Prostate gland (tissue), 2 donors: ENCODE data around the gene ART1. TPM values are rescaled to one million over a fixed set of nuclear protein-coding genes. Genes with fewer than 3 reads are reported as not detected.

ENCODE experiments used
- DNase-seq: peaks from one replicate; pipeline ENCODE4 v3.0.0-alpha.2; 2019; ENCODE audit warnings: low spot score
- H3K27ac ChIP-seq, 2 donors: fragments of 200-600 bp; sonication (generic); 2 replicates each; pipeline ENCODE4 v1.5.1; 2017 to 2019
- H3K27me3 ChIP-seq: fragments of 200-600 bp; sonication (generic); replicated peaks from 2 replicates; pipeline ENCODE4 v1.5.1; 2019; ENCODE audit not compliant: insufficient read depth
- H3K36me3 ChIP-seq, 2 donors: fragments of 200-600 bp; sonication (generic); 1 replicate in 1 of 2; 2 replicates in 1 of 2; pipeline versions ENCODE4 v1.5.1 to v1.8.1; 2017 to 2019
- H3K4me1 ChIP-seq: fragments of 200-600 bp; sonication (generic); replicated peaks from 2 replicates; pipeline ENCODE4 v1.5.1; 2019
- H3K4me3 ChIP-seq, 2 donors: fragments of 200-600 bp; sonication (generic); 2 replicates each; pipeline ENCODE4 v1.5.1; 2017 to 2019
- H3K9me3 ChIP-seq: fragments of 200-600 bp; sonication (generic); 2 replicates; pipeline ENCODE4 v1.5.1; 2017
- POLR2A ChIP-seq: fragments of 450-650 bp; IDR thresholded peaks from one replicate; pipeline ENCODE4 v1.6.1; 2016; ENCODE audit warnings: antibody characterized with exemption, mild to moderate bottlenecking
- POLR2AphosphoS5 ChIP-seq: sonication (generic); formaldehyde crosslinking; IDR thresholded peaks from one replicate; pipeline ENCODE4 v1.6.1; 2017; ENCODE audit warnings: antibody characterized with exemption
- WGBS: methylation state at CpG from one replicate; pipeline ENCODE4 v1.1.5; 2018; 5-methylcytosine and 5-hydroxymethylcytosine counted together
- intact Hi-C: fragments of 100-400 bp; cut with DNase I; formaldehyde crosslinking; loops from one replicate; pipeline ENCODE4 v1.14.2; 2022
- total RNA-seq, 2 donors: library from RNA; depleted of rRNA; stranded (reverse); fragments of >200 nt; gene quantifications; one replicate each; pipeline ENCODE4 v1.1.0, GENCODE V29; 2016
- TF ChIP-seq, protein P1 (sequence below), 4 experiments: fragments of 200-600 bp in 2 of 4; fragments of 450-650 bp in 2 of 4; sonication (generic) in 2 of 4; IDR thresholded peaks; 1 replicate in 3 of 4; 2 replicates in 1 of 4; pipeline ENCODE4 v1.5.1; 2016 to 2019; ENCODE audit warnings: antibody characterized with exemption in 4 of 4, mild to moderate bottlenecking in 2 of 4, moderate library complexity in 2 of 4

ART1 gene
- total RNA-seq, 2 donors from 2014 or later = not detected

GRCh38 chr11:3623121-3623520, 21.8 kb upstream of the ART1 start:
- intact Hi-C loops = no loop called here
- H3K4me1 ChIP-seq = no peaks in the 10 kb centered on the region
- H3K9me3 ChIP-seq = no peaks in the 10 kb centered on the region
- no peak for DNase-seq
- H3K4me3 ChIP-seq = no peak overlapping the region
- H3K36me3 ChIP-seq = no peaks in the 10 kb centered on the region
- TF ChIP-seq POLR2AphosphoS5 = no peak
- no peaks in the 10 kb centered on the region for H3K27me3 ChIP-seq
- 86% methylated on average over 5 of the region's 5 CpGs for WGBS
- H3K27ac ChIP-seq = no peak overlapping the region

GRCh38 chr11:3623767-3624458, 21.0 kb upstream of the ART1 start:
- DNase-seq = no peak
- no peaks in the 10 kb centered on the region for H3K36me3 ChIP-seq
- no peak for TF ChIP-seq POLR2AphosphoS5
- TF ChIP-seq, protein P1, sequence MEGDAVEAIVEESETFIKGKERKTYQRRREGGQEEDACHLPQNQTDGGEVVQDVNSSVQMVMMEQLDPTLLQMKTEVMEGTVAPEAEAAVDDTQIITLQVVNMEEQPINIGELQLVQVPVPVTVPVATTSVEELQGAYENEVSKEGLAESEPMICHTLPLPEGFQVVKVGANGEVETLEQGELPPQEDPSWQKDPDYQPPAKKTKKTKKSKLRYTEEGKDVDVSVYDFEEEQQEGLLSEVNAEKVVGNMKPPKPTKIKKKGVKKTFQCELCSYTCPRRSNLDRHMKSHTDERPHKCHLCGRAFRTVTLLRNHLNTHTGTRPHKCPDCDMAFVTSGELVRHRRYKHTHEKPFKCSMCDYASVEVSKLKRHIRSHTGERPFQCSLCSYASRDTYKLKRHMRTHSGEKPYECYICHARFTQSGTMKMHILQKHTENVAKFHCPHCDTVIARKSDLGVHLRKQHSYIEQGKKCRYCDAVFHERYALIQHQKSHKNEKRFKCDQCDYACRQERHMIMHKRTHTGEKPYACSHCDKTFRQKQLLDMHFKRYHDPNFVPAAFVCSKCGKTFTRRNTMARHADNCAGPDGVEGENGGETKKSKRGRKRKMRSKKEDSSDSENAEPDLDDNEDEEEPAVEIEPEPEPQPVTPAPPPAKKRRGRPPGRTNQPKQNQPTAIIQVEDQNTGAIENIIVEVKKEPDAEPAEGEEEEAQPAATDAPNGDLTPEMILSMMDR (IDR thresholded peaks at IDR 0.05) = no peak
- no peaks in the 10 kb centered on the region for H3K9me3 ChIP-seq
- H3K4me3 ChIP-seq = no peak overlapping the region
- no peaks in the 10 kb centered on the region for H3K4me1 ChIP-seq
- intact Hi-C loops = no loop called here
- H3K27me3 ChIP-seq = no peaks in the 10 kb centered on the region
- no peak overlapping the region for H3K27ac ChIP-seq
- 57% methylated on average over 8 of the region's 8 CpGs for WGBS

- no peak for DNase-seq
- intact Hi-C loops = no loop called here
- Histone ChIP-seq H3K27me3 (no peaks in the 10 kb centered on the region), H3K27ac (no peak overlapping the region), H3K4me3 (no peak overlapping the region), H3K36me3 (no peaks in the 10 kb centered on the region), H3K4me1 (no peaks in the 10 kb centered on the region), H3K9me3 (no peaks in the 10 kb centered on the region)
- WGBS = 89% methylated on average over 23 of the region's 23 CpGs
- TF ChIP-seq POLR2AphosphoS5 (no peak), POLR2A (no peak)
- TF ChIP-seq, protein P1 (IDR thresholded peaks at IDR 0.05) = no peak
These were observed 18.5 kb upstream of the ART1 start for GRCh38 chr11:3626250-3626960.

DNA sequence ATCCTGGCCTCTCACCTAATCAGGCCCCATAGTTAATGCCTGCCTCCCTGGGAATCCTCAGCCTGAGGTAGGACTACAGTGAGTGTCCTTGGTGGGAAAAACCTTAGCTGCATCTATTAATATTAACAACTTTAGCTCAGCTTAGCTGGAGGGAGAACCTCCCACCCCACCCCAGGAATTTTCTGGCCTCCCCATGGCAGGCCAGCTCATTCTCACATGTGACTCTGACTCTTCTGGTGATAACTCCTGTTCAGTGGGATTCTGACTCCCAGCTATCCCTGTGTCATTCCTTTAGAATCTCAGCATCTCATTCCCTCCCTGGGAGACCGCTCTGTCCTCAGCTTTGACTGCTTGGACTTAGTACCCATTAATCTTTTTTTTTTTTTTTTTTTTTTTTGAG, 17.6 kb upstream of the ART1 start:
- Histone ChIP-seq H3K4me3 (no peak overlapping the region), H3K27me3 (no peaks in the 10 kb centered on the region), H3K4me1 (no peaks in the 10 kb centered on the region), H3K9me3 (no peaks in the 10 kb centered on the region), H3K27ac (no peak overlapping the region), H3K36me3 (no peaks in the 10 kb centered on the region)
- WGBS = 90% methylated on average over 1 of the region's 1 CpG
- DNase-seq = no peak
- intact Hi-C loops = no loop called here
- TF ChIP-seq POLR2AphosphoS5 (no peak), POLR2A (no peak)
- TF ChIP-seq, protein P1 (IDR thresholded peaks at IDR 0.05) = no peak

GRCh38 chr11:3631331-3631730, 13.6 kb upstream of the ART1 start:
- Histone ChIP-seq H3K4me1 (no peaks in the 10 kb centered on the region), H3K9me3 (no peaks in the 10 kb centered on the region), H3K36me3 (no peaks in the 10 kb centered on the region), H3K27ac (no peak overlapping the region), H3K4me3 (no peak overlapping the region), H3K27me3 (no peaks in the 10 kb centered on the region)
- intact Hi-C loops = no loop called here
- no peak for TF ChIP-seq POLR2AphosphoS5
- TF ChIP-seq, protein P1 (IDR thresholded peaks at IDR 0.05) = no peak
- TF ChIP-seq POLR2A = no peak
- DNase-seq = no peak
- 90% methylated on average over 4 of the region's 4 CpGs for WGBS
